ENCODE results near the gene TEX10. TPM values are rescaled to one million over a fixed set of nuclear protein-coding genes. Genes with fewer than 3 reads are reported as not detected.

TEX10 gene
- total RNA-seq, 4 donors from 2014 or later = 11.8 to 16.7 (median 14.8) TPM

GRCh38 chr9:100282388-100282719, 70.4 kb downstream of the TEX10 start:
- Histone ChIP-seq H3K27me3 (no peaks in the 10 kb centered on the region), H3K4me1 (no peaks in the 10 kb centered on the region), H3K36me3 (peaks cover 4 to 88% (median 7%) of the 10 kb centered on the region in 3 donors), H3K4me3 (no peak overlapping the region), H3K27ac (no peak overlapping the region), H3K9me3 (peaks cover 0 to 29% (median 0%) of the 10 kb centered on the region in 4 donors)
- 91 to 93% methylated on average over 4 of the region's 4 CpGs for WGBS, 2 donors
- no peak for TF ChIP-seq EP300 (IDR thresholded peaks at IDR 0.05)
- no peak for DNase-seq (ENCODE audit: low spot score in 2 of 2)

GRCh38 chr9:100281676-100282387, 70.9 kb downstream of the TEX10 start:
- H3K9me3 ChIP-seq = peaks cover 0 to 24% (median 0%) of the 10 kb centered on the region in 4 donors
- no peak for DNase-seq (ENCODE audit: low spot score in 2 of 2)
- H3K4me3 ChIP-seq = no peak overlapping the region
- WGBS, 2 donors = 73 to 81% methylated on average over 7 of the region's 7 CpGs
- TF ChIP-seq, protein P1, sequence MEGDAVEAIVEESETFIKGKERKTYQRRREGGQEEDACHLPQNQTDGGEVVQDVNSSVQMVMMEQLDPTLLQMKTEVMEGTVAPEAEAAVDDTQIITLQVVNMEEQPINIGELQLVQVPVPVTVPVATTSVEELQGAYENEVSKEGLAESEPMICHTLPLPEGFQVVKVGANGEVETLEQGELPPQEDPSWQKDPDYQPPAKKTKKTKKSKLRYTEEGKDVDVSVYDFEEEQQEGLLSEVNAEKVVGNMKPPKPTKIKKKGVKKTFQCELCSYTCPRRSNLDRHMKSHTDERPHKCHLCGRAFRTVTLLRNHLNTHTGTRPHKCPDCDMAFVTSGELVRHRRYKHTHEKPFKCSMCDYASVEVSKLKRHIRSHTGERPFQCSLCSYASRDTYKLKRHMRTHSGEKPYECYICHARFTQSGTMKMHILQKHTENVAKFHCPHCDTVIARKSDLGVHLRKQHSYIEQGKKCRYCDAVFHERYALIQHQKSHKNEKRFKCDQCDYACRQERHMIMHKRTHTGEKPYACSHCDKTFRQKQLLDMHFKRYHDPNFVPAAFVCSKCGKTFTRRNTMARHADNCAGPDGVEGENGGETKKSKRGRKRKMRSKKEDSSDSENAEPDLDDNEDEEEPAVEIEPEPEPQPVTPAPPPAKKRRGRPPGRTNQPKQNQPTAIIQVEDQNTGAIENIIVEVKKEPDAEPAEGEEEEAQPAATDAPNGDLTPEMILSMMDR (IDR thresholded peaks at IDR 0.05) = no peak
- TF ChIP-seq EP300 (IDR thresholded peaks at IDR 0.05) = no peak
- no peak for TF ChIP-seq POLR2A (IDR thresholded peaks at IDR 0.05)
- H3K4me1 ChIP-seq = no peaks in the 10 kb centered on the region
- H3K36me3 ChIP-seq = peaks cover 4 to 88% (median 7%) of the 10 kb centered on the region in 3 donors
- no peaks in the 10 kb centered on the region for H3K27me3 ChIP-seq
- no peak overlapping the region for H3K27ac ChIP-seq

GRCh38 chr9:100281066-100281465, 71.7 kb downstream of the TEX10 start:
- peaks cover 4 to 88% (median 7%) of the 10 kb centered on the region in 3 donors for H3K36me3 ChIP-seq
- TF ChIP-seq, protein P1 (IDR thresholded peaks at IDR 0.05) = no peak
- TF ChIP-seq EP300 (IDR thresholded peaks at IDR 0.05) (no peak), POLR2A (IDR thresholded peaks at IDR 0.05) (no peak)
- 87 to 88% methylated on average over 2 of the region's 2 CpGs for WGBS, 2 donors

DNA sequence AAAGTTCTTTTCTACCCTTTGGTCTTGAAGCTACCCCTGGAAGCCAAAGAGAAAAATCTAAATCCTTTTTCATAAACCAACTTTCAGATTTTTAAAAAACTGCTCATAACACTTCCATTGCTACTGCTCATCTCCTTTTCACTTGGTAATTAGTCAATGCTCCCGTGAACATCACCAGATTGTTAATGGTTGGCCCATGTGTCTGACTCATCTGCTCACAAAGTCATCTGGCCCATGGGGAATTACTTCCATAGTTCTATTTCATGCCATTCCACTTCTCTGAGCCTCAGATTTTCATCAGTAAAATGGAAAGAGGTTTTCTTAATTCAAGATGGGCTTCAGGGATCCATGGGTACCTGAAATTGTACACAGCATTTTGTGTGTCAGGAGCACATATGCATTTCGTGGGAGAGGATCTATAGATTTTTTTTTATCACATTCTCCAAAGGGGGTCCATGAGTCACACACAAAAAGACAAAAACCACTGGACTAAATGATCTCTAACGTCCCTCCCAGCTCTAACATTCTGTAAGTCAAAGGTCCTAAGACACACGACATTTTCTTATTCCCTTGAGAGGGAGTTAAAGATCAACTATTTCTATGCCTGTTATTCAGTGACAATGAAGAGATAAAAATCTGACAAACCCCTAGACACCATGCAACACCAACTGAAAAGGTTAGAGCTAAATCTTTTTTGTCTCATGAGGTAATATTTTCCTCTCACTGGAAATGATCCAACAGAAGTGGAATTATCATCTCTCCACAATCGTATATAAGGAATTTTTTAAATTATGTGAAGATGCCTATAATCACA, 75.4 kb downstream of the TEX10 start:
- H3K9me3 ChIP-seq = no peaks in the 10 kb centered on the region
- no peak overlapping the region for H3K27ac ChIP-seq
- no peak for DNase-seq (ENCODE audit: low spot score in 2 of 2)
- peaks cover 0 to 88% (median 5%) of the 10 kb centered on the region in 3 donors for H3K36me3 ChIP-seq
- WGBS, 2 donors = 54 to 58% methylated on average over 5 of the region's 5 CpGs
- no peak overlapping the region for H3K4me3 ChIP-seq
- no peaks in the 10 kb centered on the region for H3K27me3 ChIP-seq
- H3K4me1 ChIP-seq = no peaks in the 10 kb centered on the region
- TF ChIP-seq EP300 (IDR thresholded peaks at IDR 0.05) (no peak), POLR2A (IDR thresholded peaks at IDR 0.05) (no peak)
- TF ChIP-seq, protein P1 (IDR thresholded peaks at IDR 0.05) = no peak

More at GRCh38 chr9:100281066-100281465, 71.7 kb downstream of the TEX10 start:
- H3K27ac ChIP-seq = no peak overlapping the region
- H3K9me3 ChIP-seq = peaks cover 0 to 22% (median 0%) of the 10 kb centered on the region in 4 donors
- DNase-seq (ENCODE audit: low spot score in 2 of 2) = no peak
- no peaks in the 10 kb centered on the region for H3K4me1 ChIP-seq
- no peak overlapping the region for H3K4me3 ChIP-seq
- no peaks in the 10 kb centered on the region for H3K27me3 ChIP-seq

GRCh38 chr9:100269656-100270055, 83.1 kb downstream of the TEX10 start:
- no peak for TF ChIP-seq EP300 (IDR thresholded peaks at IDR 0.05)
- no peak for TF ChIP-seq POLR2A (IDR thresholded peaks at IDR 0.05)
- TF ChIP-seq, protein P1 (IDR thresholded peaks at IDR 0.05) = no peak
- no peak overlapping the region for H3K27ac ChIP-seq
- no peaks in the 10 kb centered on the region for H3K27me3 ChIP-seq
- peaks cover 0 to 49% (median 0%) of the 10 kb centered on the region in 3 donors for H3K36me3 ChIP-seq
- no peaks in the 10 kb centered on the region for H3K4me1 ChIP-seq
- DNase-seq (ENCODE audit: low spot score in 2 of 2) = no peak
- WGBS, 2 donors = 84 to 94% methylated on average over 1 of the region's 1 CpG
- no peak overlapping the region for H3K4me3 ChIP-seq
- H3K9me3 ChIP-seq = no peaks in the 10 kb centered on the region
